ENCODE data around the gene SLC9A4.
A peak's percentile ranks its signal among the peaks of the same experiment; 100 is the strongest.

The SLC9A4 gene

DNA sequence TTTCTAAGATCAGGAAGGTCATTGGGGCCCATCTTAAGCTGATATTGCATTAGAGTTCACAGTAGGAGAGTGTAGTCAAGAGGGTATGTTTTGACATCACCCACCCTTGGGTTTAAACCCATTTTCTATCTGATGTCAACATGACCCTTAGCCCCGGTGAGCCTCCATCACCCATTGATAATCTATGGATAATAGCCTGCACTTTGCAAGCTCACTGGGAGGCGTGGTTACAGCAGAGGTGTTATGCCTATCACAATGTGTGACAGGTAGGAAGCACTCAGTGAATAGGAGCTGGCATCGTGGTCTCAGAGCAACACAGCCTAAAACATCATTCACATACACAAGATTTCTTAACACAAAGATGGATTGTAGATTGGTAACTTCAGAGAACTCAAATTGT lies 28.8 kb upstream of the SLC9A4 start:
- H3K27me3 ChIP-seq (ENCODE audit: insufficient read depth, poor library complexity, severe bottlenecking): no peaks in the 10 kb centered on the region
- H3K4me3 ChIP-seq (replicated peaks; ENCODE audit: insufficient read depth, low read length): no peak overlapping the region
- TF ChIP-seq CTCF (IDR thresholded peaks at IDR 0.05; ENCODE audit: insufficient read depth, low read length) (no peak), SPI1 (IDR thresholded peaks at IDR 0.05; ENCODE audit: borderline replicate concordance, low read depth) (no peak), GABPA (IDR thresholded peaks at IDR 0.05; ENCODE audit: low read depth) (no peak), POLR2AphosphoS5 (IDR thresholded peaks at IDR 0.05; ENCODE audit: low read depth) (no peak), REST (IDR thresholded peaks at IDR 0.05; ENCODE audit: insufficient replicate concordance, low read depth) (no peak)
- no peak overlapping the region for H3K27ac ChIP-seq (replicated peaks)
- DNase-seq (ENCODE audit: low read depth in 1 of 2, low spot score in 1 of 2): no peak

DNA sequence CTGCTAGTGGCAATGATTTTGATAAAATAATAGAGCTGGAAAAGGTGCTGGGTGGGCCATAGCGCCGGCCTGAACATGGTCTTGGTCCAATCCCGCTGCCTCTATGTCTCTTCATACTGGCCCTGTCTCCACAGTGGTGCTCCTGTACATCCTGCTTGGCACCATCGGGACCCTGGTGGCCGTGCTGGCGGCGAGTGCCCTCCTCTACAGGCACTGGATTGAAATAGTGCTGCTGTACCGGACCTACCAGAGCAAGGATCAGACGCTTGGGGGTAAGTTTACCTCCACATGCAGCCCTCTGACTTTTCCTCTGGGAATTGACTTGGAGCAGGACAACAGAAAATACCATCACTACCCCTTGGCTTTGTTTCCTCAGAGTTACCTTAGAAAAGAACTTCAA lies 26.1 kb upstream of the SLC9A4 start:
- H3K4me3 ChIP-seq (replicated peaks; ENCODE audit: insufficient read depth, low read length): no peak overlapping the region
- TF ChIP-seq POLR2AphosphoS5 (IDR thresholded peaks at IDR 0.05; ENCODE audit: low read depth) (no peak), GABPA (IDR thresholded peaks at IDR 0.05; ENCODE audit: low read depth) (no peak), SPI1 (IDR thresholded peaks at IDR 0.05; ENCODE audit: borderline replicate concordance, low read depth) (no peak), REST (IDR thresholded peaks at IDR 0.05; ENCODE audit: insufficient replicate concordance, low read depth) (no peak), CTCF (IDR thresholded peaks at IDR 0.05; ENCODE audit: insufficient read depth, low read length) (no peak)
- H3K27me3 ChIP-seq (ENCODE audit: insufficient read depth, poor library complexity, severe bottlenecking): no peaks in the 10 kb centered on the region
- no peak for DNase-seq (ENCODE audit: low read depth in 1 of 2, low spot score in 1 of 2)
- H3K27ac ChIP-seq (replicated peaks): no peak overlapping the region

GRCh38 chr2:102449370-102449974 lies 23.6 kb upstream of the SLC9A4 start:
- H3K27ac ChIP-seq (replicated peaks): no peak overlapping the region
- no peaks in the 10 kb centered on the region for H3K27me3 ChIP-seq (ENCODE audit: insufficient read depth, poor library complexity, severe bottlenecking)

More at GRCh38 chr2:102449370-102449974, 23.6 kb upstream of the SLC9A4 start:
- no peak overlapping the region for H3K4me3 ChIP-seq (replicated peaks; ENCODE audit: insufficient read depth, low read length)
- TF ChIP-seq CTCF (IDR thresholded peaks at IDR 0.05; ENCODE audit: insufficient read depth, low read length) (no peak), REST (IDR thresholded peaks at IDR 0.05; ENCODE audit: insufficient replicate concordance, low read depth) (no peak), POLR2AphosphoS5 (IDR thresholded peaks at IDR 0.05; ENCODE audit: low read depth) (no peak), GABPA (IDR thresholded peaks at IDR 0.05; ENCODE audit: low read depth) (no peak), SPI1 (IDR thresholded peaks at IDR 0.05; ENCODE audit: borderline replicate concordance, low read depth) (no peak)
- DNase-seq (ENCODE audit: low read depth in 1 of 2, low spot score in 1 of 2): peak in 1 of 2 experiments; percentile 55

Data from HL-60 (cell line).